Measurements from ENCODE around the gene SMIM24. TPM values are rescaled to one million over a fixed set of nuclear protein-coding genes. Genes with fewer than 3 reads are reported as not detected.

Gene SMIM24
- total and polyA plus RNA-seq, 10 of the 15 experiments (the other 5 are each of a cell fraction or from before 2014, with no cell fraction given) = 0.14 to 0.44 (median 0.23) TPM; not detected in 4

DNA sequence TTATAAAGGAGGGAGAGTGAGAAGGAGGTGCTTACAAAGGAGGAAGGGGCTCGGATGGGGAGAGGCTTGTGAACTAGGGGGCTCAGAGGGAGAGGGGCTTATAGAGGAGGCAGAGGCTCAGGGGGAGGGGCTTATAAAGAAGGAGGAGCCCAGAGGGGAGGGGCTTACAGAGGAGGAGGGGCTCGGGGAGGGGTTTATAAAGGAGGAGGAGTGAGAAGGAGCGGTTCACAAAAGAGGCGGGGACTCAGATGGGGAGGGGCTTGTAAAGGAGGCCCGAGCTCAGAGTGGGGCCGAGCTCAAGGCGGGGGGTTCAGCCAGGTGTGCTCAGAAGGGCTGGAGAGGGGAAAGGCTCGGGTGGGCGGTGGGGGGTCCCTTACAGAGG lies 500 bp downstream of the SMIM24 start:
- no TSS peak for BruUV-seq (replicated peaks)
- POLR2A ChIA-PET = no interaction called here

DNA sequence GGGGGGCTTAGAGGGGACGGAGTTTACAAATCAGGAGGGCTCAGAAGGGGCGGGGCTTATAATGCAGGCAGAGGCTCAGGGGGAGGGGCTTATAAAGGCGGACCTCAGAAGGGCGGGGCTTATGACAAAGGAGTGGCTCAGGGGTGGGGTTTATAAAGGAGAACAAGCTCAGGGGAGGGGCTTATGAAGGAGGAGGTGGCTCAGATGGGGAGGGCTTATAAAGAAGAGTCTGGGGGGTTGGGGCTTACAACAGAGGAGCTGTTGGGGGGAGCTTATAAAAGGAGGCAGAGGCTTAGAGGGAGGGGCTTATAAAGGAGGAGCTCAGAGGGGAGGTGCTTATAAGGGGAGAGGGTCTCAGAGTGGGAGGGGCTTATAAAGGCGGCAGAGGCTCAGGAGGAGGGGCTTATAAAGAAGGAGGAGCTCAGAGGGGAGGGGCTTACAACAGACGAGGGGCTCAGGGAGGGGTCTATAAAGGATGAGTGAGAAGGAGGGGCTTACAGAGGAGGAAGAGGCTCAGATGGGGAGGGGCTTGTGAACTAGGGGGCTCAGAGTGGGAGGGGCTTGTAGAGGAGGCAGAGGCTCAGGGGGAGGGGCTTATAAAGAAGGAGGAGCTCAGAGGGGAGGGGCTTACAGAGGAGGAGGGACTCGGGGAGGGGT lies 1.0 kb downstream of the SMIM24 start:
- H3K4me1 ChIP-seq (ENCODE audit: control insufficient read depth, insufficient read depth, low read length) = no peaks in the 10 kb centered on the region
- RAD21 ChIA-PET (ENCODE audit: unreplicated experiment) = interaction anchor here (1.0 kb wide), 1 partner anchor 203 kb away, joined by 4 read pairs; no protein-coding TSS in a partner anchor
- DNase-seq (ENCODE audit: low read depth, low spot score) = no peak
- FAIRE-seq = no peak
- WGBS (ENCODE audit: insufficient coverage, insufficient replicate concordance, low lambda C conversion rate, missing lambda C conversion rate) = 5% methylated on average over 6 of the region's 7 CpGs
- SMC1A ChIA-PET (ENCODE audit: uncharacterized antibody, unreplicated experiment) = no interaction called here
- no peak overlapping the region for H3K4me2 ChIP-seq (ENCODE audit: control insufficient read depth, insufficient read depth)
- H3K79me2 ChIP-seq (ENCODE audit: control insufficient read depth, insufficient read depth, low read length) = no peaks in the 10 kb centered on the region
- peaks cover 0 to 2% of the 10 kb centered on the region in 2 experiments; a peak in 3 of 4 replicates for H3K27me3 ChIP-seq (replicated peaks in 1 of 2; ENCODE audit: control insufficient read depth in 2 of 2, insufficient read depth in 2 of 2, low read length in 1 of 2)
- H3K4me3 ChIP-seq = no peak overlapping the region
- POLR2A ChIA-PET = interaction anchor here (0.6 kb wide), 1 partner anchor 169 kb away, joined by 3 read pairs; no protein-coding TSS in a partner anchor
- CTCF ChIA-PET = interaction anchor here (0.6 to 2.1 kb wide), 4 partner anchors 10 to 175 kb away, joined by 3 to 9 read pairs (median 4); no protein-coding TSS in a partner anchor
- H4K20me1 ChIP-seq (ENCODE audit: control insufficient read depth, insufficient read depth) = no peaks in the 10 kb centered on the region
- ATAC-seq = peak; percentile 67
- H3K36me3 ChIP-seq (ENCODE audit: control insufficient read depth in 2 of 2, insufficient read depth in 2 of 2, low read length in 1 of 2) = no peaks in the 10 kb centered on the region
- in situ Hi-C loops (cut with MboI) = no loop called here
- intact Hi-C loops (cut with micrococcal nuclease; ENCODE audit: unreplicated experiment) = no loop called here
- no peak overlapping the region for H2AFZ ChIP-seq (ENCODE audit: control insufficient read depth, low read depth, low read length)
- no peak overlapping the region for H3K27ac ChIP-seq (ENCODE audit: control insufficient read depth, insufficient read depth)
- H3K9me3 ChIP-seq (replicated peaks; ENCODE audit: control insufficient read depth, insufficient read depth, low read length) = no peaks in the 10 kb centered on the region; the same call in 2 of the 3 replicates
- BruUV-seq (replicated peaks) = no TSS peak
- no peak overlapping the region for H3K9ac ChIP-seq (ENCODE audit: control insufficient read depth, insufficient read depth, low read length)
- TF ChIP-seq NFYA (IDR thresholded peaks at IDR 0.05; ENCODE audit: borderline replicate concordance, low read depth, low read length) = no peak
- no peak for TF ChIP-seq FOXK2 (IDR thresholded peaks at IDR 0.05)
- no peak for TF ChIP-seq STAT3 (IDR thresholded peaks at IDR 0.05; ENCODE audit: low read depth, low read length)
- no peak for TF ChIP-seq TCF12 (IDR thresholded peaks at IDR 0.05; ENCODE audit: low read depth, low read length)
- TF ChIP-seq SMAD5 (IDR thresholded peaks at IDR 0.05; ENCODE audit: low read depth) = no peak
- TF ChIP-seq, protein P1, sequence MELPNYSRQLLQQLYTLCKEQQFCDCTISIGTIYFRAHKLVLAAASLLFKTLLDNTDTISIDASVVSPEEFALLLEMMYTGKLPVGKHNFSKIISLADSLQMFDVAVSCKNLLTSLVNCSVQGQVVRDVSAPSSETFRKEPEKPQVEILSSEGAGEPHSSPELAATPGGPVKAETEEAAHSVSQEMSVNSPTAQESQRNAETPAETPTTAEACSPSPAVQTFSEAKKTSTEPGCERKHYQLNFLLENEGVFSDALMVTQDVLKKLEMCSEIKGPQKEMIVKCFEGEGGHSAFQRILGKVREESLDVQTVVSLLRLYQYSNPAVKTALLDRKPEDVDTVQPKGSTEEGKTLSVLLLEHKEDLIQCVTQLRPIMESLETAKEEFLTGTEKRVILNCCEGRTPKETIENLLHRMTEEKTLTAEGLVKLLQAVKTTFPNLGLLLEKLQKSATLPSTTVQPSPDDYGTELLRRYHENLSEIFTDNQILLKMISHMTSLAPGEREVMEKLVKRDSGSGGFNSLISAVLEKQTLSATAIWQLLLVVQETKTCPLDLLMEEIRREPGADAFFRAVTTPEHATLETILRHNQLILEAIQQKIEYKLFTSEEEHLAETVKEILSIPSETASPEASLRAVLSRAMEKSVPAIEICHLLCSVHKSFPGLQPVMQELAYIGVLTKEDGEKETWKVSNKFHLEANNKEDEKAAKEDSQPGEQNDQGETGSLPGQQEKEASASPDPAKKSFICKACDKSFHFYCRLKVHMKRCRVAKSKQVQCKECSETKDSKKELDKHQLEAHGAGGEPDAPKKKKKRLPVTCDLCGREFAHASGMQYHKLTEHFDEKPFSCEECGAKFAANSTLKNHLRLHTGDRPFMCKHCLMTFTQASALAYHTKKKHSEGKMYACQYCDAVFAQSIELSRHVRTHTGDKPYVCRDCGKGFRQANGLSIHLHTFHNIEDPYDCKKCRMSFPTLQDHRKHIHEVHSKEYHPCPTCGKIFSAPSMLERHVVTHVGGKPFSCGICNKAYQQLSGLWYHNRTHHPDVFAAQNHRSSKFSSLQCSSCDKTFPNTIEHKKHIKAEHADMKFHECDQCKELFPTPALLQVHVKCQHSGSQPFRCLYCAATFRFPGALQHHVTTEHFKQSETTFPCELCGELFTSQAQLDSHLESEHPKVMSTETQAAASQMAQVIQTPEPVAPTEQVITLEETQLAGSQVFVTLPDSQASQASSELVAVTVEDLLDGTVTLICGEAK (IDR thresholded peaks at IDR 0.05; ENCODE audit: borderline replicate concordance) = no peak
- TF ChIP-seq KDM1A (IDR thresholded peaks at IDR 0.05; ENCODE audit: borderline replicate concordance) = no peak
- no peak for TF ChIP-seq BRCA1 (IDR thresholded peaks at IDR 0.05; ENCODE audit: low read depth, low read length)
- no peak for TF ChIP-seq HCFC1 (IDR thresholded peaks at IDR 0.05; ENCODE audit: low read length)
- no peak for TF ChIP-seq SIX5 (IDR thresholded peaks at IDR 0.05; ENCODE audit: low read depth, low read length, severe bottlenecking)

More for the DNA sequence above, 500 bp downstream of the SMIM24 start:
- H3K9ac ChIP-seq (ENCODE audit: control insufficient read depth, insufficient read depth, low read length) = no peak overlapping the region
- H4K20me1 ChIP-seq (ENCODE audit: control insufficient read depth, insufficient read depth) = no peaks in the 10 kb centered on the region
- SMC1A ChIA-PET (ENCODE audit: uncharacterized antibody, unreplicated experiment) = no interaction called here
- ATAC-seq (peak; percentile 69), DNase-seq (ENCODE audit: low read depth, low spot score) (no peak), FAIRE-seq (no peak)
- H3K4me2 ChIP-seq (ENCODE audit: control insufficient read depth, insufficient read depth) = no peak overlapping the region
- WGBS (ENCODE audit: insufficient coverage, insufficient replicate concordance, low lambda C conversion rate, missing lambda C conversion rate) = 40% methylated on average over 5 of the region's 9 CpGs
- no peak overlapping the region for H3K27ac ChIP-seq (ENCODE audit: control insufficient read depth, insufficient read depth)
- in situ Hi-C loops (cut with MboI) = no loop called here
- no peak overlapping the region for H2AFZ ChIP-seq (ENCODE audit: control insufficient read depth, low read depth, low read length)
- no peak overlapping the region for H3K4me3 ChIP-seq
- RAD21 ChIA-PET (ENCODE audit: unreplicated experiment) = interaction anchor here (1.0 kb wide), 1 partner anchor 204 kb away, joined by 4 read pairs; no protein-coding TSS in a partner anchor
- intact Hi-C loops (cut with micrococcal nuclease; ENCODE audit: unreplicated experiment) = no loop called here
- no peaks in the 10 kb centered on the region for H3K79me2 ChIP-seq (ENCODE audit: control insufficient read depth, insufficient read depth, low read length)
- H3K4me1 ChIP-seq (ENCODE audit: control insufficient read depth, insufficient read depth, low read length) = no peaks in the 10 kb centered on the region
- H3K36me3 ChIP-seq (ENCODE audit: control insufficient read depth in 2 of 2, insufficient read depth in 2 of 2, low read length in 1 of 2) = no peaks in the 10 kb centered on the region
- H3K27me3 ChIP-seq (replicated peaks in 1 of 2; ENCODE audit: control insufficient read depth in 2 of 2, insufficient read depth in 2 of 2, low read length in 1 of 2) = peaks cover 0 to 2% of the 10 kb centered on the region in 2 experiments; a peak in 3 of 4 replicates
- CTCF ChIA-PET = interaction anchor here (0.7 to 2.1 kb wide), 3 partner anchors 10 to 175 kb away, joined by 3 to 9 read pairs (median 6); no protein-coding TSS in a partner anchor
- no peaks in the 10 kb centered on the region; the same call in 2 of the 3 replicates for H3K9me3 ChIP-seq (replicated peaks; ENCODE audit: control insufficient read depth, insufficient read depth, low read length)
- TF ChIP-seq NFYB (IDR thresholded peaks at IDR 0.05; ENCODE audit: insufficient read depth, low read depth, low read length) (no peak), MEF2B (IDR thresholded peaks at IDR 0.05; ENCODE audit: partially characterized antibody, poor library complexity, severe bottlenecking) (no peak), MYC (IDR thresholded peaks at IDR 0.05; ENCODE audit: insufficient read depth, insufficient read length, insufficient replicate concordance, low read length, severe bottlenecking) (no peak), ATF7 (IDR thresholded peaks at IDR 0.05; ENCODE audit: low read depth) (no peak), TCF3 (IDR thresholded peaks at IDR 0.05; ENCODE audit: borderline replicate concordance, insufficient read depth, low read depth, low read length) (no peak), YBX1 (IDR thresholded peaks at IDR 0.05) (no peak)
